GM12864 (cell line): Measurements from ENCODE around the gene SDHAF4.

Experiments
- DNase-seq: peaks from one replicate; pipeline ENCODE4 v3.0.0-alpha.2; 2011; ENCODE audit warnings: low read depth
- H3K4me3 ChIP-seq: 2 replicates; pipeline ENCODE4 v1.5.1; 2011; ENCODE audit warnings: mild to moderate bottlenecking, low read depth, low read length, control low read depth
- CTCF ChIP-seq: IDR thresholded peaks from 2 replicates; pipeline ENCODE4 v1.5.1; 2011; ENCODE audit warnings: low read depth, mild to moderate bottlenecking, moderate library complexity, low read length, control low read depth, inconsistent platforms; ENCODE audit errors: missing control alignments

SDHAF4 gene

GRCh38 chr6:70636596-70636995, 69.9 kb downstream of the SDHAF4 start:
- DNase-seq, result no peak
- TF ChIP-seq CTCF, result no peak

GRCh38 chr6:70638468-70638867, 71.7 kb downstream of the SDHAF4 start:
- no peak for TF ChIP-seq CTCF
- no peak overlapping the region for H3K4me3 ChIP-seq
- DNase-seq, result no peak

More at GRCh38 chr6:70636596-70636995, 69.9 kb downstream of the SDHAF4 start:
- no peak overlapping the region for H3K4me3 ChIP-seq
